Measurements from ENCODE around the gene LSM7.
A peak's percentile ranks its signal among the peaks of the same experiment; 100 is the strongest.

The LSM7 gene

GRCh38 chr19:2320049-2320448 is 8.3 kb downstream of the LSM7 start:
- DNase-seq: no peak

GRCh38 chr19:2319551-2319950 is 8.8 kb downstream of the LSM7 start:
- no peak for DNase-seq

GRCh38 chr19:2318923-2319322 is 9.5 kb downstream of the LSM7 start:
- DNase-seq: no peak

GRCh38 chr19:2317756-2318155 is 10.6 kb downstream of the LSM7 start:
- DNase-seq: no peak

GRCh38 chr19:2317300-2317699 is 11.1 kb downstream of the LSM7 start:
- no peak for DNase-seq

- no peak for DNase-seq
These were observed 12.5 kb downstream of the LSM7 start for GRCh38 chr19:2315818-2316353.

- DNase-seq: no peak
These were observed 13.1 kb downstream of the LSM7 start for GRCh38 chr19:2315121-2315817.

GRCh38 chr19:2312820-2313501 is 15.4 kb downstream of the LSM7 start:
- no peak for DNase-seq

GRCh38 chr19:2311093-2311492 is 17.3 kb downstream of the LSM7 start:
- DNase-seq: no peak

GRCh38 chr19:2309734-2310362 is 18.5 kb downstream of the LSM7 start:
- no peak for DNase-seq

GRCh38 chr19:2308114-2308556 is 20.3 kb downstream of the LSM7 start, which contains the start of gene LINGO3:
Gene LINGO3 (minus strand): TSS chr19:2308154. CDS start chr19:2291776, 16,378 bp downstream.
- DNase-seq: no peak

- no peak for DNase-seq
These were observed 20.8 kb downstream of the LSM7 start for GRCh38 chr19:2307518-2308012.

- DNase-seq: no peak
These were observed 21.4 kb downstream of the LSM7 start for GRCh38 chr19:2306971-2307370.

GRCh38 chr19:2306281-2306806 is 22.0 kb downstream of the LSM7 start:
- DNase-seq: no peak

- DNase-seq: no peak
These were observed 22.7 kb downstream of the LSM7 start for GRCh38 chr19:2305452-2306280.

- no peak for DNase-seq
These were observed 25.1 kb downstream of the LSM7 start for GRCh38 chr19:2303211-2303798.

- DNase-seq: peak; percentile 26
These were observed 25.8 kb downstream of the LSM7 start for GRCh38 chr19:2302319-2303210.

GRCh38 chr19:2300533-2300932 is 27.9 kb downstream of the LSM7 start:
- no peak for DNase-seq

GRCh38 chr19:2296141-2296540 is 32.2 kb downstream of the LSM7 start:
- no peak for DNase-seq

- no peak for DNase-seq
These were observed 33.6 kb downstream of the LSM7 start for GRCh38 chr19:2294687-2295335.

All from activated CD4-positive, alpha-beta T cell treated with anti-CD3 and anti-CD28 coated beads, Interleukin-2, amount 50 U/mL, for 1 hour (primary cell).